Suppressor macrophage treated with lipopolysaccharide for 4 hours (primary cell): ENCODE data around the gene EXTL1.

ENCODE experiments used
- DNase-seq: peaks from one replicate; pipeline ENCODE4 v3.0.0-alpha.2; 2020

EXTL1 gene

GRCh38 chr1:26075421-26076144 lies 54.0 kb downstream of the EXTL1 start:
- DNase-seq = peak; percentile 21

- no peak for DNase-seq
Observed at GRCh38 chr1:26077524-26077923, 55.9 kb downstream of the EXTL1 start.

GRCh38 chr1:26078286-26079177 lies 57.0 kb downstream of the EXTL1 start:
- no peak for DNase-seq

- no peak for DNase-seq
Observed at GRCh38 chr1:26079178-26079563, 57.6 kb downstream of the EXTL1 start.

GRCh38 chr1:26079960-26080814 lies 58.6 kb downstream of the EXTL1 start:
- DNase-seq = no peak

GRCh38 chr1:26081267-26082019 lies 59.9 kb downstream of the EXTL1 start:
- no peak for DNase-seq

- no peak for DNase-seq
Observed at GRCh38 chr1:26082020-26082350, 60.4 kb downstream of the EXTL1 start.

GRCh38 chr1:26083208-26083607 lies 61.6 kb downstream of the EXTL1 start:
- no peak for DNase-seq

GRCh38 chr1:26084091-26084561 lies 62.6 kb downstream of the EXTL1 start:
- no peak for DNase-seq

- no peak for DNase-seq
Observed at GRCh38 chr1:26084844-26085243, 63.3 kb downstream of the EXTL1 start.
